Stimulated activated naive B cell treated with anti-CD40 and anti-IgM and Interleukin-4, amounts not matched to agents 10 μg/mL and 1 μg/mL and 100 μg/mL, for 72 hours (primary cell): ENCODE results near the gene GRM7.

ENCODE experiments used
- ATAC-seq, 2 donors: fragments of 150-1000 bp; cut with Tn5 transposase; replicated peaks; 2 replicates each; pipeline ENCODE4 v1.10.0; 2021; ENCODE audit warnings: moderate library complexity in 1 of 2
- DNase-seq: peaks from one replicate; pipeline ENCODE4 v3.0.0; 2021
- H3K27ac Mint-ChIP-seq: one replicate; pipeline ENCODE4 v1.8.0; 2022; ENCODE audit warnings: mild to moderate bottlenecking, mixed read lengths
- H3K27me3 Mint-ChIP-seq, 2 donors: one replicate each; pipeline ENCODE4 v1.8.0; 2022; ENCODE audit warnings: mixed read lengths in 2 of 2
- H3K36me3 Mint-ChIP-seq, 2 donors: one replicate each; pipeline ENCODE4 v1.8.0; 2022; ENCODE audit warnings: mixed read lengths in 2 of 2, mild to moderate bottlenecking in 1 of 2
- H3K4me1 Mint-ChIP-seq, 2 donors: one replicate each; pipeline ENCODE4 v1.8.0; 2022; ENCODE audit warnings: mixed read lengths in 2 of 2, mild to moderate bottlenecking in 1 of 2
- H3K4me3 Mint-ChIP-seq, 2 donors: one replicate each; pipeline ENCODE4 v1.8.0; 2022; ENCODE audit warnings: mild to moderate bottlenecking in 2 of 2, mixed read lengths in 2 of 2, moderate library complexity in 1 of 2
- H3K9me3 Mint-ChIP-seq, 2 donors: one replicate each; pipeline ENCODE4 v1.8.0; 2022; ENCODE audit warnings: mixed read lengths in 2 of 2, mild to moderate bottlenecking in 1 of 2

GRM7 gene

GRCh38 chr3:7764115-7764514 lies 903.2 kb downstream of the GRM7 start:
- H3K9me3 Mint-ChIP-seq: peaks cover 12 to 16% of the 10 kb centered on the region in 2 donors
- H3K27me3 Mint-ChIP-seq: no peaks in the 10 kb centered on the region
- no peaks in the 10 kb centered on the region for H3K4me1 Mint-ChIP-seq
- no peaks in the 10 kb centered on the region for H3K36me3 Mint-ChIP-seq
- H3K27ac Mint-ChIP-seq: no peak overlapping the region
- DNase-seq: no peak
- no peak overlapping the region for H3K4me3 Mint-ChIP-seq
- no peak for ATAC-seq

GRCh38 chr3:7766530-7766929 lies 905.6 kb downstream of the GRM7 start:
- H3K27me3 Mint-ChIP-seq: no peaks in the 10 kb centered on the region
- no peak overlapping the region for H3K27ac Mint-ChIP-seq
- no peaks in the 10 kb centered on the region for H3K4me1 Mint-ChIP-seq
- H3K36me3 Mint-ChIP-seq: no peaks in the 10 kb centered on the region
- no peak overlapping the region for H3K4me3 Mint-ChIP-seq
- ATAC-seq (no peak), DNase-seq (no peak)
- H3K9me3 Mint-ChIP-seq: peaks cover 9 to 10% of the 10 kb centered on the region in 2 donors

DNA sequence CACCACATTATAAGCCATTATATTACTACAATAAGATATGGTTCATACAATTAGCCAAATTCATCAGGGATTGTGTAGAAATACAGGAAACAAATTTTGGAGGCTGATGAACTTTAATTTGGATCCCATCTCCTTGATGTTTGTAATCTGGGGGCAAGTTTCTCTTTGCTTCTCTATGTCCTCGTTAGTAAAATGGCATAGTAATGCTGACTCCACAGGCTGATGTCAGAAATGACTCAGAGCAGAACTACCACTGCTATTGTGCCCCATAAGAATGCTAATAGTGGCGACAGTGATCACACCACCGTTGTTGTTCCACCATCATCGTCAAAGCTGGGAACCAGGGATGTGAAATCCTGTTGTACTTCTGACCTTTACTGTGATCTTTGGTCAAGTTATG lies 918.4 kb downstream of the GRM7 start:
- Mint-ChIP-seq H3K9me3 (no peaks in the 10 kb centered on the region), H3K4me3 (no peak overlapping the region), H3K36me3 (no peaks in the 10 kb centered on the region), H3K4me1 (no peaks in the 10 kb centered on the region), H3K27me3 (no peaks in the 10 kb centered on the region), H3K27ac (no peak overlapping the region)
- ATAC-seq (no peak), DNase-seq (no peak)

DNA sequence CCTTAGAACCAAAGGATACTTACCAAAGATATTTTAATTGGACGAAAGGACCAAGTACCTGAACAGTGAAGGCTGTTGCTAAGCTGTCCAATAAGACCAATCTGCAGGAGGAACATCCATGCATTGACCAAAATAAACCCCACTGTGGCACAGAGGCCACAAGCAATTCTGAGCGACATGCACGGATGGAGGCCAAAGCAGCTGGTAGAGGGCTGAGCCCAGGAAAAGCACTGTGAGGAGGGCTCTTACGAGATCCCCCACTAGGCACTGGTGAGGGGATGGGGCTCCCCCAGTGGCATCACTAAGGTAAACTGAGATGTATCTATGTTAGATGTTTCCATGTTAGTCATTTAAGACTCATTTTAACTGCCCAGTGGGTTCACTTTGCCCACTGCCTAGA lies 920.5 kb downstream of the GRM7 start:
- Mint-ChIP-seq H3K36me3 (no peaks in the 10 kb centered on the region), H3K4me1 (no peaks in the 10 kb centered on the region), H3K27ac (no peak overlapping the region), H3K4me3 (no peak overlapping the region), H3K27me3 (no peaks in the 10 kb centered on the region), H3K9me3 (peaks cover 0 to 2% of the 10 kb centered on the region in 2 donors)
- ATAC-seq: no peak
- DNase-seq: no peak

DNA sequence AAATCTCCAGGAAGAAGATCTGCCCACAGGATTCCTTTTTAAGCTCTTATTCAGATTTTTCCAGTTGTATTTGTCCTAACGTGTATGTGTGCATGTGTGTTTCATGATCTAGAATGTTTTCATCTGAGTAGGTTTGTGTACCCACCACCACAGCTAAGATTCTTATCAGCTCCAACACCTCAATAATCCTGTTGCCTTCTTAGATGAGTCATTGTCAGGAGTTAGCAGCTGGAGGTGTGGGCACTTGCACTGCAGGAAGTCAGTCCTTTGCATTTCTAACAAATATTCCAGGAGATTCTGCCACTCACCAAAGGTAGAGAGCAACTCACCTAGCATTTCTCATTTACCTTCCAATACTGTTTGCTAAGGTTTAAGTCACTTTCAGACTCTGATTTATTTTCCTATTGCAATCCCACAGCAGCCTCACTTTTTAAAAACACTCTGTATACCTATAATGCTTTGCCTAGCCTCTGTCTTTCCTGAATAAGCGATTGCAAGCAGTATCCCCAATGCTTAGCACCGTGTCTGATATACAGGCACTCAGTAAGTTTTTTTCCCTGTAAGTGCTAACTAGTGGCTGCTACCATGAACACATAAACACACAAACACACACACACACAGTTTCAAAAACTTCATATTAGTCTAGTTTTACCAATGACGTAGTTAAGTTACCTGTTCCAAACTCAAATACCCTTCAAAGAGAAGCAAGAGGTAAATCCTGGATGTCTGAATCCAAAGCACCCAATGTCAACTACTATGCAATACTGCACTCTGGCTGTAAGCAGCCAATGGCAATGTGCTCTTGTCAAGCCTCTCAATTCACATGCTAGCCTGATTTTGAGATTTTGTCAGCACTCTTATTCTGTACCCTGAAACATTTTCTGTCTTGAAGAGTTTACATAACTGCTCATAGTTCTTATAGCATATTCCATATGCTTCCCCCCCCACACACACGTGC lies 927.2 kb downstream of the GRM7 start:
- Mint-ChIP-seq H3K27ac (no peak overlapping the region), H3K4me3 (no peak overlapping the region), H3K27me3 (no peaks in the 10 kb centered on the region), H3K9me3 (peaks cover 3 to 9% of the 10 kb centered on the region in 2 donors), H3K4me1 (no peaks in the 10 kb centered on the region), H3K36me3 (no peaks in the 10 kb centered on the region)
- DNase-seq: no peak
- no peak for ATAC-seq

- no peaks in the 10 kb centered on the region for H3K27me3 Mint-ChIP-seq
- H3K27ac Mint-ChIP-seq: no peak overlapping the region
- ATAC-seq (no peak), DNase-seq (no peak)
- H3K4me1 Mint-ChIP-seq: no peaks in the 10 kb centered on the region
- peaks cover 3 to 12% of the 10 kb centered on the region in 2 donors for H3K9me3 Mint-ChIP-seq
- H3K4me3 Mint-ChIP-seq: no peak overlapping the region
- no peaks in the 10 kb centered on the region for H3K36me3 Mint-ChIP-seq
These were observed 928.0 kb downstream of the GRM7 start for GRCh38 chr3:7788881-7789280.

DNA sequence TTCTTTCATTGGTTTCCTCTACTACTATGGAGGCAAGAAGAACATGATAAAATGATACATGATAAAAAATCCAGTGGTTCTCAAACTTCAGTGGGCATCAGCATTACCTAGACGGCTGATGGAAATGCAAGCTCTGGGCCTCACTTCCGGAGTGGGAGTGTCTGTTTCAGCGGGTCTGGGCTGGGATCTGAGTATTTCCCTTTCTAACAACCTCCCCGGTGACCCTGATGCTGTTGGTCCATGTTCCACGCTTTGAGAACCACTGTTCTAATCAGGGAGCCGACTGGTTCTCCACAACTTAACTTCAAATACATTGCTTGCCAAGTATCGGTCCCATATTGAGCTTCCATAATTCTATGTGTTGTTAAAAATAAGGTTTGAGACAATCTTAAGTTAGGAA lies 928.4 kb downstream of the GRM7 start:
- ATAC-seq (no peak), DNase-seq (no peak)
- Mint-ChIP-seq H3K27ac (no peak overlapping the region), H3K4me3 (no peak overlapping the region), H3K9me3 (peaks cover 3 to 13% of the 10 kb centered on the region in 2 donors), H3K4me1 (no peaks in the 10 kb centered on the region), H3K27me3 (no peaks in the 10 kb centered on the region), H3K36me3 (no peaks in the 10 kb centered on the region)

DNA sequence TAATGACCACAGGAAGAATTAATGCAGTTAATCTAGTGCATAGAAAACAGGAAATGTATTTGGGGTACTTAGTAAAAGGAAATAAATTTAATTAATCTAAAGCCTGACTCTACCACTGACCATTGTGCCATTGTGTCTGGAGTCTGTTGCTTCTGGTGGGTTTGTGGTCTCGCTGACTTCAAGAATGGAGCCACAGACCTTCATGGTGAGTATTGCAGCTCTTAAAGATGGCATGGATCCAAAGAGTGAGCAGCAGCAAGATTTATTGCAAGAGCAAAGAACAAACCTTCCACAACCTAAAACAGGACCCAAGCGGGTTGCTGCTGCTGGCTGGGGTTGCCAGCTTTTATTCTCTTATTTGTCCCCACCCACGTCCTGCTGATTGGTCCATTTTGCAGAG lies 929.2 kb downstream of the GRM7 start:
- no peak for ATAC-seq

More for the DNA sequence above, 929.2 kb downstream of the GRM7 start:
- no peak overlapping the region for H3K27ac Mint-ChIP-seq
- peaks cover 3 to 13% of the 10 kb centered on the region in 2 donors for H3K9me3 Mint-ChIP-seq
- H3K36me3 Mint-ChIP-seq: no peaks in the 10 kb centered on the region
- DNase-seq: no peak
- no peak overlapping the region for H3K4me3 Mint-ChIP-seq
- H3K27me3 Mint-ChIP-seq: no peaks in the 10 kb centered on the region
- H3K4me1 Mint-ChIP-seq: no peaks in the 10 kb centered on the region
